Activated CD8-positive, alpha-beta memory T cell treated with anti-CD3 and anti-CD28 coated beads for 48 hours (primary cell): ENCODE data around the gene PROCA1.

Experiments
- DNase-seq, 3 experiments: peaks; one replicate each; pipeline ENCODE4 v3.0.0-alpha.2; 2020; ENCODE audit warnings: low read depth in 2 of 3, low spot score in 2 of 3

Gene PROCA1

DNA sequence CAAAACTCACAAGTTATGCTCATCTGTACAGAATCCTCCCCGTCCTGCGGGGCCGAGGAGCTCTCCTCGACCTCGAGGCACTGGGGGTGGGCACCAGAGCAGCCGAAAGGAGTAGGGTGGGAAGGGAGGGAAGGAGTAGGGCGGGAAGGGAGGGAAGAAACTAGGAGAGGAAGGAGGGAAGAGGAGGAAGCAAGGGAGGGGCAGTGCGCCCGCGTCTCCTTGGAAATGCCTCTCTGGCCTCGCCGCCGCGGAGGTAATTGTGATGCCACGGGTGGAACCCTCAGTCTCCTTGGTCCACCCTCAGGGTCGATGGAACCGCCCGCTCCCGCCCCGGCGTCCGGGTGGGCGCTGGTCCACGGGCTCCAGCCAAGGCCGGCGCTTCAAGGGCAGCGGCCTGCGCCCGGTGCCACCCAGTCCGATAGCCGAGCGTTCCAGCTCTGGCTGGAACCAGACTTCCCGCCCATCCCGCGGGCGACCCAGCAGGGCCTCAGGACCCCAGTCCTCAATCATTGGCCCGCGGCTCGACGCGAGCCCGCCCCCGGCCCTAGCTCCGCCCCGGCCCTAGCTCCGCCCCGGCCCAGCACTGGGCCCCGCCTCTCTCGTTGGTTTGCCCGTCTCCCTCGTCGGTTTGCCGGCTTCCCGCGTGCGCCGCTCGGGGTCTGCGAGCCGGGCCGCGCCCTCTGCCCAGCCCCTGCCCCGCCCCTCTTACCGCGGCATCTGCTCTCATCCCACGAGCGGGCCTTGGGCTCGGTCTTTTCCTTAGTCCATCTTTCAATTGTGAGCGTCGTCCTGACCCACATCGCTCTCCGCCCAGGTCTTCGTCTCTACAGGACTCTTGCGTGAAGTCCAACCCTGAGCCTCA is 596 bp downstream of the PROCA1 start:
- peak; percentile 79 to 91 (median 83) for DNase-seq

DNA sequence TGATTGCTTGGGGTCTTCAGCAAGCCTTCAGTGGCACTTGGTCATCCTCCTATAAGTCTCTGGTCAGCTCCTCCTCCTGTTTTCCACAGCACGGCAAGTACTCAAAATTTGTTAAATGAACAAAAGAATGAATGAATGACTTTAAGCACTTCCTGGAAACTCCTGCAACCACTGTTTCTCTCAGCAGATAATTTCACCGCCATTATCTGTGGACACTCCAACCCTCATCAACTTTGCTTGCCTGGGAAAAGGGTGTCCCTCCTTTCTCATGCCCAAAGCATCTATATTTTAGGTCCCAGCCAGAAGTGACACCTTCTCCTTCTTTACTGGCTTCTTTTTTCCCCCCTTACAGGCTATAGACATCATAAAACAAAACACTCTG is 4.4 kb downstream of the PROCA1 start:
- no peak for DNase-seq

DNA sequence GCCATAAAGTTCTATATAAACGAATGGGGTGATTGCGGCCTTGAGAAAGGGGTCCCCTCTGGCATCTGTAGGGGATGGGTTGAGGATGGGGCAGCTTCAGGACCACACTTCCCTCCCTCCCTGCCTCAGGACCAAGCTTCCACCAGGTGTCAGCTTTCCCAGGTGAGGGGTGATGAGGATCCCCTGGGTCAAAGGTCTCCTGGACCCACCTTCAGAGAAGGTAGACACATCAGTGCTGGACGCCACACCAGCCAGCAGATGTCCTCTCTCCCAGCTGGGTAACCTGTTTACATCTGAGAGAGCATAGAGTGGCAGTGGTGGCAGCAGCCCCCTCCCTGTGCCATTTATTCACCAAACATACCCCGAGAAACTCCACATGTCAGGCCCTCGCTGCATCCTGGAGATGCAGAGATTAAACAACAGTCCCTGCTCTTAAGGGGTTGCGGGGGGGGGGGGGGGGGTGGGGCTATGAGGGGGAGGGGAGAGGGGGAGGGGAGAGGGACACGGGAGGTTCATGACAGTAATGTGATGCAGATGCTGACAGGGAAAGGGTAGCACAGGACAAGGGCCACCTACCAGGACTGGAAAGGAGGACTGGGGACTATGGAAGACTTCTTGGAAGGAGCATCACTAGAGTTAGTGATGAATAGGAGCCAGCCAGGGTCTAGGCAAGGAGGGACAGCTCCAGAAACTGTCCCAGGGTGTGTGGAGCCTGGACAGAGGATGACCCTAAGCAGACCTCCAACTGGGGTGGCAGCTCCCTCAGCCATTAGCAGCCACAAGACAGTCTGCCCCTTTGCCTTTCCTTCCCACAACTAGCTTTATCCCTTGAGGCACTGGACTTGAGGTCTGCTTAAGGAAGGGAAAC is 5.0 kb downstream of the PROCA1 start:
- DNase-seq = no peak

DNA sequence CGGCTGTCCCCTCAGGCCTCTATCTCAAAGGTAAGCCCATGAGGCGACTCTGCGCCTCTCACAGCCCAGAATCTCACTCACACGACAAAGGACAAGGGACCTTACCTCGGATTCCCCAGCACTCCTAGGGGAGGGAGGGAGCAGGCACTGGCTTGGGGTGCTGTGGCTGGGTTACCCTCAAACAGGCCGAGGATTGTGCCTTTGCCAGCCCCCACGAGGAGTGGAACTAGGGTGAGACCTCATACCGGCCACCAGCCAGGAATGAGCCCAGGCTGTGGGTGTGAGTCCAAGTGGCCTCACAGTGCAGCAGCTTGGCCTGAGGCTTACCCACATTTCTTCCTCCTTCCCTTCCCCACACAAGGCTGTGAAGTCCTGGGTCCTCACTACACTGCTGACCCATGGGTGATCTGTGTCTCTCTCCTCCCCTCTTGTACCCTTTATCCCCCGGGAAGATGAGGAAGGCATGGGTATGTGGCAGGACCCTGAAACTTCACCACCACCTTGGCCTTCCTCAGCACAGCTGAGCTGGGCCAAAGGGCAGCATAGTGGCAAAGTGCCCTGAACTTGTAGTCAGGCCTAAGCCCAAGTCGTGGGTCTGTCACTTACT is 5.9 kb downstream of the PROCA1 start:
- DNase-seq = no peak

DNA sequence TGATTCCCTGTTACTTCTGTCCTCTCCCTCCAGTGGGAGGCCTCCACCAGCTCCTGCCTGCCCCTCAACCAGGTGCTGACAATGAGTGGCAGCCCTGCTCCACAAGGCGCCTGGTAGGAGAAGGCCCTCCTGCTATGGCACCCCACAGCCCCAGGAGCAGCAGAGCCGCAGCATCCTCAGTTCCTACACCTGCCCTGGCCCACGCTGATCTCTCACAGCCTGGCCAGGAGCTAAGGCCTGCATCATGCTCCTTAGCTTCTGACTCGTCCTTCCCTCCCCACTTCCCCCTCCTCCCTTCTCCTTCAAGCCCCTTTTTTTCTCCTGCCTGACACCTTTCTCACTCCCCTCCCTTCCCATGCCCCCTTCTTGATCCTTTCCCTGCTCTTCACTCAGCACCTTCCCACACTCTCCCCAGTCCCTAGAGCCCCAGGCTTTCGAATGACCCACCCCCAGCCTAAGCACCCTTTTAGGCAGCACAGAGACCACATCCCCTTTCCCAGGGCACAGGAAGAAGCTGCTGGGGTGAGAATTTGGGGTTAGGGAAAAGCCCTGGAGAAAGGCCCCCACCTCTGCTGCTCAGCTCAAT is 6.5 kb downstream of the PROCA1 start:
- no peak for DNase-seq

DNA sequence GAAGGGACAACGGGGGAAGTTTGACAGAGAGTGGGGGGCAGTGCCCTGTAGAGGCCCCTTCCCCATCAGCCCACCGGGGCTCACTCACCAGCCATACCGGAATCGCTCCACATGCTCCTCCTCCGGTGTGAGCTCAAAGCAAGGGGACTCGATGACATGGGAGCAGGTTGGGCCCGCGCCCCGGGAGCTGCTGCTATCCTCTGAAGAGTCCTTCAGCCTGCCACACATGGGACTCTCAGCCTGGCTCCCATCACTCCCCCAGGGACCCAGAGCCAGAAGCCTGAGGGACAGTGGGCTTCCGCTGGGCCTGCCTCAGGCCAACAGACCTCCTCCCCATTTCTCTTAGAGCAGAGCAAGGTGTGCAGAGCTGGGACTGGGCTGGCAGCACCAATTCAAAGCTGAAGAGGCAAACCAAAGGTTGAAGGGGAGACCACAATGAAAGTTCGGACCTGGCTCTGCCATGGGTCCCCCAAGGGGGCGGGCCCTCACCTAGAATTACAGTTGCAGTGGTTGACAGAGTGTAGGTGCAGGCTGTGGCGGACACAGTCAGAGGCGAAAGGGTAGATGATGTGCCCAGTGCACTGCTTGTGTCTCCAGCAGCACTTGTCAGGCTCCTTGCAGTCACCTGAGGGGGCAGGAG is 7.3 kb downstream of the PROCA1 start:
- DNase-seq = no peak

DNA sequence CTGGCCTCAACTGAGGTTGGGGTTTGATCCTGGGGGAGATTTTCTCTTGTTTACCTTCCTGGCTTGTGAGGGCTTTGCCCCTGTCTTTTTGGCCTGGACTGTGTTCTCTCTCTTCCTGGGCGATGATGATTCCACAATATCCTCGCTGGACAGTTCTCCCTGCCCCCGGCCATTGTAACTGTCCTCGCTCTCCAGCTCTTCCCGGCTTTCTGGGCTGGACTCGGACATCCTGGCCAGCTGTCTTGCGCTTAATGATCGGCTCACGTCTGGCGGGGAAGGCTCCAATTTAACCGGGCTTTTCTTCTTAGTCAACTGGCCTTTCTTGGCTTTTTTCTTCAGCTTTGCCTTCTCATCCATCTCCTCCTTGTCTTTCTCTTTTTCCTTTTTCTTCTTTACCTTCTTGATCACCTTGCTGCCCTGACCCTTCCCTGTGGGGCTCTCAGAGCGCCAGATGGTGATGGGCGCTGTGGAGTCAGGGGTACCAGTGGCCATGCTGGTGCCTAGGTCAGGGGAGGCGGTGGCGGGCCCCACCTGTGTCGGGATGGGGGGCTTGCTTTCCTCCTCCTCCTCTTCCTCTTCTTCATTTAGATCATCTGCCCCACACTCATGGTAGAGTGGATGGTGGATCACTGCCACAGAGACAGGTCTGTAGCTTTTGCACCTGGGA is 8.0 kb downstream of the PROCA1 start:
- no peak for DNase-seq

DNA sequence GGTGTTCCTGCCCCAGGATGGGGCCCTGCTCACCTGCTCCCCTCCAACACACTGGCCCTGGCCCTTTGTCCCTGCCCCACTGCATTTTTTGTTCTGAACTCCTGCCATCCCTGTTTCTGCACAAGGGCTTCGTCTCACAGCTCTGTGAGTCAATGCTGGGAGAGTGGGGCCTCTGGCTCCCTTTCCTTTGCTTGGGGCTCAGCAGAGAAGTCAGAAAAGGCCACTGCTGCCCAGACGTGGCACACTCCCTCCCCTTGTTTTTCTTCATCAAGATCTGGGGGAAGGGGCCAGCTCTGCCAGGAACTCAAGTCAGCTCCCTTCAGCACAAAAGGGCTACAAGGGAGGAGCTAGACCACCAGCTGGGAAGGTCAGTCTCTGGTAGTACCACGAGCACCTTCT is 8.9 kb downstream of the PROCA1 start:
- no peak for DNase-seq

DNA sequence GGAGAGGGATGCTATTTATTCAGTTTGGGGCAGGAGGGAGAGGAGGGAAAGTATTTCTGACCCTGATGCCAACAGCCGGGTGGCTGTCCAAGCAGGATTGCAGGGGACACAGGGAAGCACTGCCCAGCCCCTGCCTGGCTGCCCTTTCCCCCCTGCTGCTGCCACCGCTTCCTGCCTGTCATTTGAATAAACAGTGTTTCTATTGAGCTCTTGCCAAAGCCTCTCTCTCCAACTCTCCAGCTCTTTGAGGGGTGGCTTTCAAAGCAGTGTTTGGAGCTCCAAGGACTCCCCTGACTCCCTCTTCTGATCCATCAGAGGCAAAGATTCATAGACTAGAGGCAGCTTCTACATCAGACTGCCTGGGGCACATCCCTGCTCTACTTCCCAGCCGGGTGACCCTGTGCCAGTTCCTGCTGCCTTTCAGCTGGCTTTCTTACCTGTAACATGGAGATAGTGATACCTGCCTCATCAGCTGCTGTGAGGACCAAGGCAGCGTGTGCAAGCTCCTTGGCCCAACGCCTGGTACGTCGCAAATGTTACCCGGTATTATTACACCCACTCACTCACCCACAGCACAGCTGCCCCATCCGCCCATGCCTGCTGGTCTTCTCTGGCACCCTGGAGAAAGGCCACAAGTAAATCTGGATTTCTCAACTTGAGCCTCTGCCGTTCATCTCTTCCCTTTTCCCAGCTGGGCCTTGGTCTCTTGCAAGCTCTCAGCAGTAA is 9.5 kb downstream of the PROCA1 start:
- no peak for DNase-seq

DNA sequence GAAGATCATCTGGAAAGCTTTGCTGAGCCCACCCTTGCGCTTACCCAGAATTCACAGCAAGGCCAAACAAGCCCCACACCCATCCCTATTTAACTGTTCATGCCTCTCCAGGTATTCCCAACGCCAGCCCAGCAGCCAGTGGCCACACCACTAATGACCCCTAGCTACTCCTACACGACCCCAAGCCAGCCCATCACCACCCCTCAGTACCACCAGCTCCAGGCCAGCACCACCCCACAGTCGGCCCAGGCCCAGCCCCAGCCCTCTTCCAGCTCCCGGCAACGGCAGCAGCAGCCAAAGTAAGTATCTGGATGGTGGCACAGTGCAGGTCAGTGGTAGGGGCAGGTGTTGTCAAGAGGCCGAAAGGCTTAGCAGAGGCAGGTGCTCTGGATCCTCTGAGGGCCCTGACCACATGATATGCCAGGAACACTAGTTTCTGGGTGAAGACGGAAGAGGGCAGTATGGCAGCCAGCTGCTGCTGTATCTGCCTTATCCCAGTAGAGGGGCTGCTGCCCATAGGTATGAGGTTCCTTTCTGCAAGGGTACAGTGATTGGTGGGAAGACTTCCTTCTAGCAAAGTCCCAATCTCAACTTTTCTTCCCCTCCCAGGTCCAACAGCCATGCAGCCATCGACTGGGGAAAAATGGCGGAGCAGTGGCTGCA is 10.7 kb downstream of the PROCA1 start:
- DNase-seq = no peak

DNA sequence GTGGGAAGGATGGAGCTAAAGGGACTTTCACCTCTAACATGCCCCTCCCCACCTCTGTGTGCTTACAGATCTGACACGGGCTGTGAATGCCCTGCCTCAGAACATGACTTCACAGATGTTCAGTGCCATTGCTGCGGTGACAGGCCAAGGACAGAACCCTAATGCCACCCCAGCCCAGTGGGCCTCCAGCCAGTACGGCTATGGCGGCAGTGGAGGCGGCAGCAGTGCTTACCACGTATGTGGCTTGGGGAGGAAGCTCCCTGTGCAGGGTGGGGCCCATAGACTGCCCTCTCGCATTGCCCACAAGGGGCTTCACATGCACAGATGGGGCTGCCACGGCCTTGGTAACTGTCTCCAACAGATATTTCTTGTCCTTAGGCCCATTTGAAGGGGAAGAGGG is 11.4 kb downstream of the PROCA1 start:
- no peak for DNase-seq

DNA sequence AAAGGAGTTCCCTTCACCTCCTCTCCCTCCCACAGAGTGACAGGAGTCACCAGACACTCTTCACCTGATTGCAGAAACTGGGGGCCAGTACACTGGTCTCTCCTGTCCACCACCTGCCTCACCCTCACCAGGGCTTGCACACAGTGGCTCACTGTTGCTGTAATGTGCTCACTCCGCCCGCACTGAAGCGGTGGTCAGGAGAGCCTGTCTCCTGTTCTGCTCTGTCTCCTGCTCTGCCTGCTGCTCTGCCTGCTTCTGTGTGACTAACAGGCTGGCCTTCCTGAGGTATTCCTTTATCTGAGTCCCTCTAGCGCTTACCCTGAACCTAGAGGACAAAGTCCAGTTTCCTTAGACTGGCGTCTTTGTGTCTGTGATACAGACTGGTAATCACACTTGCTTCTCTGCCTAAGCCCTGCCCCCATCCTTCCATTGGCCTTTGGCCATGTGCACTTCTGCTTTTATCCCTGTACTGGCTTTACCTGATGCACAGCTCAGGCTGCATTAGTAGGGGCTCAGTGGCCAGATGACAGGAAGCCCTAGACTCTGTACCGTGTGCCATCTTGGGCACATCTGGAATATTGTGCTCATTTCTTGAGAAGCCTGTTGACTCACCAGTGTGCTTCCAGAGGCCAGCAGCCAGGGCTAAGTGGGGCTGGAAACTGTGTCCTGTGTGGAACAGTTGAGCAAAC is 13.3 kb downstream of the PROCA1 start:
- DNase-seq = no peak

DNA sequence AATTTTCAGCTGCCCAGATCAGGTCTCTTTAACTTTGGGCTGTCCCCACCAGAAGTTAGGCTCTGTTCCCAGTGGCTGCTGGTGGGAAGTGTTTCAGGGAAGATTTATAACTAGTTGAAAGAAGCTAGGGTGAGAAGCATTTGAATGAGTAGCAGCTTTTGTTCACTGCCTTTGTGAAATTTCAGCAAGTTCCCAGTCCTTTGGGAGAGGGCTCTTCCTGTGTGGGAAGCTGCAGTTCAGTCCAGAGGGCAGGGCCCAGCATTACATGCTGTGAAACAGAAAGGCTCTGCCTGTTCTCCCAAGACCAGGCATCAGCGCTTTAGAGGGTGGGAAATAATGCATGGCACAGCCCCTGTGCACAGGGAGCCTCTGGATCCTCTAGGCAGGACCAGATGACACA is 17.8 kb downstream of the PROCA1 start:
- no peak for DNase-seq

DNA sequence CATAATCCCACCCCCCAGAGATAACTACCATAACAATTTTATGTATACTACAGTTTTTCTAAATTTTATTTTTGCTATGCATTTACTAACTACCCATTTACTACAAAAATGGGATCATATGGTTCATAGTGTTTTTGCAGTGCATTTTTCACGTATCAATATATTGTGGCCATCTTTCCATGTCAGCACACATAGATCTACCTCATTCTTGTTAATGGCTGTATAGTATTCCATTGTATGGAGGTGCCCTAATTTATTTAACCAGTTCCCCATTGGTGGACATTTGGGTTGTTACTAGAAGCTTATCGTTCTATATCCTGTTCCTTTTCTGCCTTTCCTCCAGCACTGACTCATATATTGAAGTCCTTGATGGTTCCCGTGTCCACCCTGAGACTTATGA is 22.7 kb downstream of the PROCA1 start:
- no peak for DNase-seq

DNA sequence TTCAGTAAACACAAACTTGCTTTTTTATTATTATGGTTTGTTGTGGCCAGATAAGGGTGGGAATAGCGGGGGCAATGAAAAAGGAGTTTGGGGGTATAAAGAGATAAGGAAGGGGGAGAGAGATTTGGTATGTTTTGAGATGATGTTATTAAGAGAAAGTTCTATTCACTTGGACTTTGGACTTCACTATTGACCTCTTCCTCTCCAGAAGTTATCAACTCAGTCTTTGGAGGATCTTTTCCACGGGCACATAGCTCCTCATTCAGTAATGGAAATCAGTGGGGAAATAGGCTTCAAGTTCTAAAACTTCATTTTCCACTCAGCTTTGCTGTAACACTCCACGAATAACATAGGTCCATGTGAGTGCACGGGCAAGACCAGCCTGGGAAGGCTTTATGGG is 23.2 kb downstream of the PROCA1 start:
- DNase-seq = no peak

DNA sequence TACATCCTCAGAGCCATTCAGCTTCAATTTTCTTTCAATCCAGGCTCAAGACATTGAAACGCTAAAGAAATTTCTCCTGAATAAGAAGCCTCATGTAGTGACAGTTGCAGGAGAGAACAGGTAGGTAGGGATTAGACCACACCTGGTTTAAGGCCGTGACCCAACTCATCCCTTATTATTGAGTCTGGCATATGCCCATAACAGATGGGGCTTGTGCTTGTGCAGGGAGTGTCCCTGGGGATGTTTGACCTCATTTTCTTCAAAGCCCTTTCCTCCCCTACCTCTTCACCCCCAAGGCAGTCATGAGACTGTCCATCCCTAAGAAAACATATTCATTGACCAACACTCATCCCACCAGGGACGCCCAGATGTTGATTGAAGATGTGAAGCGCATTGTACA is 25.4 kb downstream of the PROCA1 start:
- DNase-seq = no peak

DNA sequence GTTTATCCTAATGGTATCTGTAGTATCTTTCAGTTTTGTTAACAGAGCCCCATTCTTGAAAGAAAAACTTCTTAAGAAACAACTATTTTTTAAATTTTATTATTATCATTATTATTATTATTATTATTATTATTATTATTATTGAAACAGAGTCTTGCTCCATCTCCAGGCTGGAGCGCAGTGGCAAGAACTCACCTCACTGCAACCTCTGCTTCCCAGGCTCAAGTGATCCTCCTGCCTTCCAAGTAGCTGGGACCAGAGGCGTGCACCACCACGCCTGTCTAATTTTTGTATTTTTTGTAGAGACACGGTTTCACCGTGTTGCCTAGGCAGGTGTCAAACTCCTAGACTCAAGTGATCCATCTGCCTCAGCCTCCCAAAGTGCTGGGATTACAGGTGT is 26.3 kb downstream of the PROCA1 start:
- DNase-seq = no peak

DNA sequence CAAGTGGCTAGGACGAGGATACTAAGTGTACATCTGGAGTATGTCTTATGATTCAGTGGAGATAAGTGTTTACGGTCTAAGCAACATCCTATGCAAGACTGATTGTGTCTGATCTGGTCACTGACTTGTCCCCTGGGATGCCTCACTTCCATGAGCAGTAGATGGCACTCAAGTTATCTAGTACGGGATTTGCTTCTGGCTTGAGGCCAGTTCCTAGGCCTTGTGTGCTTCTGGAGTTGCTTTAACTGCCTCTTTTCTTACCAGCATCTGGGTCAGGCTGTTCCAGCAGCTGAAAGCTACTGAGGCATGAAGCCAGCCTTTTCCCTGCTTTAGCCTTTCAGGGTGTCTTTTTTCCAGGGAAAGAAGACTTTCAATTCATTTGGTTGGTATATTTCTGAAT is 26.7 kb downstream of the PROCA1 start:
- no peak for DNase-seq

DNA sequence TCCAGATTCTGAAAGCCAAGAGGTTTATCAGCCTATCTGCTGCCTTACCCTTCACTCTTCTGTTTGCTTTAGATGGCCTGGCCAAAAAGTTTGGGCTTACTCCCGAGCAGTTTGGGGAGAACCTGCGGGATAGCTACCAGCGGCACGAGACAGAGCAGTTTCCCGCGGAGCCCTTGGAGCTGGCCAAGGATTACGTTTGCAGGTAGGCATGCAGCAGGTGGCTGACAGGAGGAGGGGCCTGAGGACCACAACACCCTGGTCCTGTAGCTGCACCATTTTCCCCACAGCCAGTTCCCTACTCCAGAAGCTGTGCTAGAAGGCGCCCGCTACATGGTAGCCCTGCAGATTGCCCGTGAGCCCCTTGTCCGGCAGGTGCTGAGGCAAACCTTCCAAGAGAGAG is 29.0 kb downstream of the PROCA1 start:
- no peak for DNase-seq
